HEK293 (cell line): ENCODE data around the gene CACNA2D3.

Experiments
- CTCF ChIP-seq: fragments of 450-650 bp; formaldehyde crosslinking; IDR thresholded peaks from 2 replicates; pipeline ENCODE4 v1.5.1; 2016; ENCODE audit warnings: missing biosample characterization, missing genetic modification characterization
- KLF1 ChIP-seq: fragments of 450-650 bp; formaldehyde crosslinking; IDR thresholded peaks from 2 replicates; pipeline ENCODE4 v1.5.1; 2016; ENCODE audit warnings: missing biosample characterization, missing genetic modification characterization
- KLF16 ChIP-seq: fragments of 450-650 bp; formaldehyde crosslinking; IDR thresholded peaks from 2 replicates; pipeline ENCODE4 v1.5.1; 2017; ENCODE audit warnings: missing biosample characterization, missing genetic modification characterization
- MEIS1 ChIP-seq: sonication (generic); formaldehyde crosslinking; IDR thresholded peaks from 2 replicates; pipeline ENCODE4 v1.8.1; 2022; ENCODE audit warnings: missing genetic modification reagents, mild to moderate bottlenecking, borderline replicate concordance
- OSR2 ChIP-seq: fragments of 450-650 bp; formaldehyde crosslinking; IDR thresholded peaks from 2 replicates; pipeline ENCODE4 v1.5.1; 2016; ENCODE audit warnings: missing biosample characterization, missing genetic modification characterization
- PATZ1 ChIP-seq: fragments of 450-650 bp; formaldehyde crosslinking; IDR thresholded peaks from 2 replicates; pipeline ENCODE4 v1.5.1; 2016; ENCODE audit warnings: missing biosample characterization, missing genetic modification characterization
- PRDM6 ChIP-seq: fragments of 450-650 bp; formaldehyde crosslinking; IDR thresholded peaks from 2 replicates; pipeline ENCODE4 v1.5.1; 2017; ENCODE audit warnings: missing biosample characterization, missing genetic modification characterization
- SALL2 ChIP-seq: fragments of 450-650 bp; formaldehyde crosslinking; IDR thresholded peaks from 2 replicates; pipeline ENCODE4 v1.5.0; 2017; ENCODE audit warnings: missing biosample characterization, mild to moderate bottlenecking, missing genetic modification characterization, borderline replicate concordance
- SP7 ChIP-seq: fragments of 450-650 bp; formaldehyde crosslinking; IDR thresholded peaks from 2 replicates; pipeline ENCODE4 v1.5.1; 2016; ENCODE audit warnings: missing biosample characterization, missing genetic modification characterization
- ZNF121 ChIP-seq: fragments of 450-650 bp; formaldehyde crosslinking; IDR thresholded peaks from 2 replicates; pipeline ENCODE4 v1.5.1; 2016; ENCODE audit warnings: missing biosample characterization, missing genetic modification characterization
- ZNF146 ChIP-seq: fragments of 450-650 bp; formaldehyde crosslinking; IDR thresholded peaks from 2 replicates; pipeline ENCODE4 v1.5.1; 2016; ENCODE audit warnings: missing biosample characterization, missing genetic modification characterization
- ZNF184 ChIP-seq: fragments of 450-650 bp; IDR thresholded peaks from 2 replicates; pipeline ENCODE4 v1.5.1; 2018; ENCODE audit warnings: missing biosample characterization, mild to moderate bottlenecking, missing genetic modification characterization
- ZNF221 ChIP-seq: fragments of 450-650 bp; formaldehyde crosslinking; IDR thresholded peaks from 2 replicates; pipeline ENCODE4 v1.5.1; 2017; ENCODE audit warnings: missing biosample characterization, missing genetic modification characterization, borderline replicate concordance
- ZNF521 ChIP-seq: fragments of 450-650 bp; formaldehyde crosslinking; IDR thresholded peaks from 2 replicates; pipeline ENCODE4 v1.5.1; 2017; ENCODE audit warnings: missing biosample characterization, mild to moderate bottlenecking, missing genetic modification characterization
- ZNF530 ChIP-seq: fragments of 450-650 bp; formaldehyde crosslinking; IDR thresholded peaks from 2 replicates; pipeline ENCODE4 v1.5.1; 2016; ENCODE audit warnings: low read depth, missing biosample characterization, missing genetic modification characterization
- ZNF571 ChIP-seq: fragments of 450-650 bp; formaldehyde crosslinking; IDR thresholded peaks from 2 replicates; pipeline ENCODE4 v1.5.0; 2017; ENCODE audit warnings: missing biosample characterization, missing genetic modification characterization
- ZNF791 ChIP-seq: fragments of 450-650 bp; formaldehyde crosslinking; IDR thresholded peaks from 2 replicates; pipeline ENCODE4 v1.5.1; 2016; ENCODE audit warnings: missing biosample characterization, missing genetic modification characterization
- ZSCAN4 ChIP-seq: fragments of 450-650 bp; formaldehyde crosslinking; IDR thresholded peaks from 2 replicates; pipeline ENCODE4 v1.5.1; 2017; ENCODE audit warnings: missing biosample characterization, missing genetic modification characterization
- TF ChIP-seq, protein P1 (sequence below): fragments of 450-650 bp; formaldehyde crosslinking; IDR thresholded peaks from 2 replicates; pipeline ENCODE4 v1.5.1; 2017; ENCODE audit warnings: missing biosample characterization, missing genetic modification characterization
- TF ChIP-seq, protein P2 (sequence below): fragments of 450-650 bp; formaldehyde crosslinking; IDR thresholded peaks from 2 replicates; pipeline ENCODE4 v1.5.1; 2017; ENCODE audit warnings: missing biosample characterization, missing genetic modification characterization
- TF ChIP-seq, protein P3 (sequence below): fragments of 450-650 bp; formaldehyde crosslinking; IDR thresholded peaks from 2 replicates; pipeline ENCODE4 v1.5.1; 2016; ENCODE audit warnings: missing biosample characterization, missing genetic modification characterization
- TF ChIP-seq, protein P4 (sequence below): fragments of 450-650 bp; formaldehyde crosslinking; IDR thresholded peaks from 2 replicates; pipeline ENCODE4 v1.5.1; 2016; ENCODE audit warnings: missing biosample characterization, missing genetic modification characterization
- TF ChIP-seq, protein P5 (sequence below): fragments of 450-650 bp; formaldehyde crosslinking; IDR thresholded peaks from 2 replicates; pipeline ENCODE4 v1.5.1; 2016; ENCODE audit warnings: missing biosample characterization, missing genetic modification characterization

CACNA2D3 gene

DNA sequence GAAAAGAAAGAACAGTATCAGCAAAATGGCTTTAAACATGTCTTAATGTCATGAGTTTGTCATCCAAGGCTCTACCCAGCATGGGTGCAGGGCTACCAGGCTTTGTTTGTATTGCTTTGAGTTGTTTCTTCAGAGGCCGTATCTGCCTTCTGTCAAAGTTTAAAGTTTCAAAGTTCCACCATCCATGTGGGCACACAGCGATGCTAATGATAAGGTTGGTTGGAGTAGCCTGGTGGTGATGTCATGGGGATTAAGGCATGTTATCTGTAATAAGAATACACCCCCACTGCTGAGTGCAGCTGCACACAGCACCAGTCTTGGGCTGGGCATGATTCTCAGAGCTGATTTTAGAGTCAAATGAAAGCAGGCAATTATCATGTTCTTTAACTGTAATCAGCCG is 877.5 kb downstream of the CACNA2D3 start (continued):
- TF ChIP-seq ZNF121 (tag by site-specific recombination) (no peak), ZNF184 (tag by site-specific recombination) (0 out of 2 replicates have a peak, but pooled peaks have one; percentile 14), ZNF221 (no peak), ZNF791 (tag by site-specific recombination) (no peak), PRDM6 (tag by site-specific recombination) (no peak), ZNF521 (tag by site-specific recombination) (no peak), MEIS1 (no peak), ZNF571 (no peak), SALL2 (no peak), CTCF (tag by site-specific recombination) (no peak), PATZ1 (no peak), KLF1 (tag by site-specific recombination) (no peak), KLF16 (tag by site-specific recombination) (no peak), ZSCAN4 (tag by site-specific recombination) (no peak), OSR2 (tag by site-specific recombination) (peak; percentile 91), ZNF146 (no peak), SP7 (tag by site-specific recombination) (peak; percentile 94), ZNF530 (no peak)
- TF ChIP-seq, protein P1, sequence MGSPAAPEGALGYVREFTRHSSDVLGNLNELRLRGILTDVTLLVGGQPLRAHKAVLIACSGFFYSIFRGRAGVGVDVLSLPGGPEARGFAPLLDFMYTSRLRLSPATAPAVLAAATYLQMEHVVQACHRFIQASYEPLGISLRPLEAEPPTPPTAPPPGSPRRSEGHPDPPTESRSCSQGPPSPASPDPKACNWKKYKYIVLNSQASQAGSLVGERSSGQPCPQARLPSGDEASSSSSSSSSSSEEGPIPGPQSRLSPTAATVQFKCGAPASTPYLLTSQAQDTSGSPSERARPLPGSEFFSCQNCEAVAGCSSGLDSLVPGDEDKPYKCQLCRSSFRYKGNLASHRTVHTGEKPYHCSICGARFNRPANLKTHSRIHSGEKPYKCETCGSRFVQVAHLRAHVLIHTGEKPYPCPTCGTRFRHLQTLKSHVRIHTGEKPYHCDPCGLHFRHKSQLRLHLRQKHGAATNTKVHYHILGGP (tag by site-specific recombination): no peak
- TF ChIP-seq, protein P2, sequence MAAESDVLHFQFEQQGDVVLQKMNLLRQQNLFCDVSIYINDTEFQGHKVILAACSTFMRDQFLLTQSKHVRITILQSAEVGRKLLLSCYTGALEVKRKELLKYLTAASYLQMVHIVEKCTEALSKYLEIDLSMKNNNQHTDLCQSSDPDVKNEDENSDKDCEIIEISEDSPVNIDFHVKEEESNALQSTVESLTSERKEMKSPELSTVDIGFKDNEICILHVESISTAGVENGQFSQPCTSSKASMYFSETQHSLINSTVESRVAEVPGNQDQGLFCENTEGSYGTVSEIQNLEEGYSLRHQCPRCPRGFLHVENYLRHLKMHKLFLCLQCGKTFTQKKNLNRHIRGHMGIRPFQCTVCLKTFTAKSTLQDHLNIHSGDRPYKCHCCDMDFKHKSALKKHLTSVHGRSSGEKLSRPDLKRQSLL (tag by site-specific recombination): no peak
- TF ChIP-seq, protein P3, sequence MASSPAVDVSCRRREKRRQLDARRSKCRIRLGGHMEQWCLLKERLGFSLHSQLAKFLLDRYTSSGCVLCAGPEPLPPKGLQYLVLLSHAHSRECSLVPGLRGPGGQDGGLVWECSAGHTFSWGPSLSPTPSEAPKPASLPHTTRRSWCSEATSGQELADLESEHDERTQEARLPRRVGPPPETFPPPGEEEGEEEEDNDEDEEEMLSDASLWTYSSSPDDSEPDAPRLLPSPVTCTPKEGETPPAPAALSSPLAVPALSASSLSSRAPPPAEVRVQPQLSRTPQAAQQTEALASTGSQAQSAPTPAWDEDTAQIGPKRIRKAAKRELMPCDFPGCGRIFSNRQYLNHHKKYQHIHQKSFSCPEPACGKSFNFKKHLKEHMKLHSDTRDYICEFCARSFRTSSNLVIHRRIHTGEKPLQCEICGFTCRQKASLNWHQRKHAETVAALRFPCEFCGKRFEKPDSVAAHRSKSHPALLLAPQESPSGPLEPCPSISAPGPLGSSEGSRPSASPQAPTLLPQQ (tag by site-specific recombination): no peak
- TF ChIP-seq, protein P4, sequence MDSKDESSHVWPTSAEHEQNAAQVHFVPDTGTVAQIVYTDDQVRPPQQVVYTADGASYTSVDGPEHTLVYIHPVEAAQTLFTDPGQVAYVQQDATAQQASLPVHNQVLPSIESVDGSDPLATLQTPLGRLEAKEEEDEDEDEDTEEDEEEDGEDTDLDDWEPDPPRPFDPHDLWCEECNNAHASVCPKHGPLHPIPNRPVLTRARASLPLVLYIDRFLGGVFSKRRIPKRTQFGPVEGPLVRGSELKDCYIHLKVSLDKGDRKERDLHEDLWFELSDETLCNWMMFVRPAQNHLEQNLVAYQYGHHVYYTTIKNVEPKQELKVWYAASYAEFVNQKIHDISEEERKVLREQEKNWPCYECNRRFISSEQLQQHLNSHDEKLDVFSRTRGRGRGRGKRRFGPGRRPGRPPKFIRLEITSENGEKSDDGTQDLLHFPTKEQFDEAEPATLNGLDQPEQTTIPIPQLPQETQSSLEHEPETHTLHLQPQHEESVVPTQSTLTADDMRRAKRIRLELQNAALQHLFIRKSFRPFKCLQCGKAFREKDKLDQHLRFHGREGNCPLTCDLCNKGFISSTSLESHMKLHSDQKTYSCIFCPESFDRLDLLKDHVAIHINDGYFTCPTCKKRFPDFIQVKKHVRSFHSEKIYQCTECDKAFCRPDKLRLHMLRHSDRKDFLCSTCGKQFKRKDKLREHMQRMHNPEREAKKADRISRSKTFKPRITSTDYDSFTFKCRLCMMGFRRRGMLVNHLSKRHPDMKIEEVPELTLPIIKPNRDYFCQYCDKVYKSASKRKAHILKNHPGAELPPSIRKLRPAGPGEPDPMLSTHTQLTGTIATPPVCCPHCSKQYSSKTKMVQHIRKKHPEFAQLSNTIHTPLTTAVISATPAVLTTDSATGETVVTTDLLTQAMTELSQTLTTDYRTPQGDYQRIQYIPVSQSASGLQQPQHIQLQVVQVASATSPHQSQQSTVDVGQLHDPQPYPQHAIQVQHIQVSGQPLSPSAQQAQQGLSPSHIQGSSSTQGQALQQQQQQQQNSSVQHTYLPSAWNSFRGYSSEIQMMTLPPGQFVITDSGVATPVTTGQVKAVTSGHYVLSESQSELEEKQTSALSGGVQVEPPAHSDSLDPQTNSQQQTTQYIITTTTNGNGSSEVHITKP (tag by site-specific recombination): peak; percentile 43; the same call in 1 of the 2 replicates
- TF ChIP-seq, protein P5, sequence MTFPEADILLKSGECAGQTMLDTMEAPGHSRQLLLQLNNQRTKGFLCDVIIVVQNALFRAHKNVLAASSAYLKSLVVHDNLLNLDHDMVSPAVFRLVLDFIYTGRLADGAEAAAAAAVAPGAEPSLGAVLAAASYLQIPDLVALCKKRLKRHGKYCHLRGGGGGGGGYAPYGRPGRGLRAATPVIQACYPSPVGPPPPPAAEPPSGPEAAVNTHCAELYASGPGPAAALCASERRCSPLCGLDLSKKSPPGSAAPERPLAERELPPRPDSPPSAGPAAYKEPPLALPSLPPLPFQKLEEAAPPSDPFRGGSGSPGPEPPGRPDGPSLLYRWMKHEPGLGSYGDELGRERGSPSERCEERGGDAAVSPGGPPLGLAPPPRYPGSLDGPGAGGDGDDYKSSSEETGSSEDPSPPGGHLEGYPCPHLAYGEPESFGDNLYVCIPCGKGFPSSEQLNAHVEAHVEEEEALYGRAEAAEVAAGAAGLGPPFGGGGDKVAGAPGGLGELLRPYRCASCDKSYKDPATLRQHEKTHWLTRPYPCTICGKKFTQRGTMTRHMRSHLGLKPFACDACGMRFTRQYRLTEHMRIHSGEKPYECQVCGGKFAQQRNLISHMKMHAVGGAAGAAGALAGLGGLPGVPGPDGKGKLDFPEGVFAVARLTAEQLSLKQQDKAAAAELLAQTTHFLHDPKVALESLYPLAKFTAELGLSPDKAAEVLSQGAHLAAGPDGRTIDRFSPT (tag by site-specific recombination): no peak
